GM13977 (cell line): ENCODE data around the gene MEGF6.

Experiments used
- DNase-seq: peaks from one replicate; pipeline ENCODE4 v3.0.0; 2012; ENCODE audit warnings: low spot score
- in situ Hi-C: fragments of 300-500 bp; cut with MboI; formaldehyde crosslinking; loops from one replicate; pipeline ENCODE4 v1.12.0; 2022; ENCODE audit warnings: low sequenced_read_pairs, low pct_unique_long_range_greater_than_20kb, mixed read lengths, inconsistent platforms; ENCODE audit not compliant: unreplicated experiment
- TF ChIP-seq, protein P1 (sequence below): IDR thresholded peaks from 2 replicates; pipeline ENCODE4 v1.5.1; 2012; ENCODE audit warnings: mild to moderate bottlenecking, control low read depth; ENCODE audit not compliant: insufficient read depth; ENCODE audit errors: extremely low read depth, missing control alignments

The MEGF6 gene

DNA sequence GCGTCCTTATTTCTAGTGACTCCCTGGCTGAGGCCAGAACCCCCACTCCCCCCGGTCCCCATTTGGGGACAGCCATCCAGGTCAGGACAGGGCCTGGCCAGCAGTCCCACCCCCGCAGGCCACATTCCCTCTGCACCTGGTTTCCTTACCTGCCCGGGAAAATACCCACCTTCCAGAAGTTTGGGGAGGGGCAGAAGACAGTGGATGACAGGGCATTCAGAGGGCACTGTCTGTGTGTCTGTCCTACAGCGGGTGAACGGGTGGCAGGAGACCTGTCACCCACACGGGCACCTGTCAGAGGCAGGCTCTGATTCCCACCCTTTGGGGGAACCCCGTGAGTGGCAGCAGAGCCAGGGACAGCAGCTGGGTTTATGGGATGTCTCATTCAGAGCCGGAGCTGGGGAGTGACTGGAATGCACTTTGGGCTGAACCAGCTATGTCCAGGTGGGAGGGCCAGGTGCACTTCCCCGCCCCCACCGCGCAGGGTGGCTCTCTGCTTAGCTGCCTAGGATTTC lies 154.8 kb downstream of the MEGF6 start:
- DNase-seq = no peak
- in situ Hi-C loops = no loop called here
- TF ChIP-seq, protein P1, sequence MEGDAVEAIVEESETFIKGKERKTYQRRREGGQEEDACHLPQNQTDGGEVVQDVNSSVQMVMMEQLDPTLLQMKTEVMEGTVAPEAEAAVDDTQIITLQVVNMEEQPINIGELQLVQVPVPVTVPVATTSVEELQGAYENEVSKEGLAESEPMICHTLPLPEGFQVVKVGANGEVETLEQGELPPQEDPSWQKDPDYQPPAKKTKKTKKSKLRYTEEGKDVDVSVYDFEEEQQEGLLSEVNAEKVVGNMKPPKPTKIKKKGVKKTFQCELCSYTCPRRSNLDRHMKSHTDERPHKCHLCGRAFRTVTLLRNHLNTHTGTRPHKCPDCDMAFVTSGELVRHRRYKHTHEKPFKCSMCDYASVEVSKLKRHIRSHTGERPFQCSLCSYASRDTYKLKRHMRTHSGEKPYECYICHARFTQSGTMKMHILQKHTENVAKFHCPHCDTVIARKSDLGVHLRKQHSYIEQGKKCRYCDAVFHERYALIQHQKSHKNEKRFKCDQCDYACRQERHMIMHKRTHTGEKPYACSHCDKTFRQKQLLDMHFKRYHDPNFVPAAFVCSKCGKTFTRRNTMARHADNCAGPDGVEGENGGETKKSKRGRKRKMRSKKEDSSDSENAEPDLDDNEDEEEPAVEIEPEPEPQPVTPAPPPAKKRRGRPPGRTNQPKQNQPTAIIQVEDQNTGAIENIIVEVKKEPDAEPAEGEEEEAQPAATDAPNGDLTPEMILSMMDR = no peak

GRCh38 chr1:3455670-3456448 lies 155.4 kb downstream of the MEGF6 start:
- in situ Hi-C loops = no loop called here
- DNase-seq = no peak
- TF ChIP-seq, protein P1 = no peak

- in situ Hi-C loops = no loop called here
- TF ChIP-seq, protein P1 = no peak
- DNase-seq = no peak
These were observed 156.3 kb downstream of the MEGF6 start for GRCh38 chr1:3454811-3455618.

DNA sequence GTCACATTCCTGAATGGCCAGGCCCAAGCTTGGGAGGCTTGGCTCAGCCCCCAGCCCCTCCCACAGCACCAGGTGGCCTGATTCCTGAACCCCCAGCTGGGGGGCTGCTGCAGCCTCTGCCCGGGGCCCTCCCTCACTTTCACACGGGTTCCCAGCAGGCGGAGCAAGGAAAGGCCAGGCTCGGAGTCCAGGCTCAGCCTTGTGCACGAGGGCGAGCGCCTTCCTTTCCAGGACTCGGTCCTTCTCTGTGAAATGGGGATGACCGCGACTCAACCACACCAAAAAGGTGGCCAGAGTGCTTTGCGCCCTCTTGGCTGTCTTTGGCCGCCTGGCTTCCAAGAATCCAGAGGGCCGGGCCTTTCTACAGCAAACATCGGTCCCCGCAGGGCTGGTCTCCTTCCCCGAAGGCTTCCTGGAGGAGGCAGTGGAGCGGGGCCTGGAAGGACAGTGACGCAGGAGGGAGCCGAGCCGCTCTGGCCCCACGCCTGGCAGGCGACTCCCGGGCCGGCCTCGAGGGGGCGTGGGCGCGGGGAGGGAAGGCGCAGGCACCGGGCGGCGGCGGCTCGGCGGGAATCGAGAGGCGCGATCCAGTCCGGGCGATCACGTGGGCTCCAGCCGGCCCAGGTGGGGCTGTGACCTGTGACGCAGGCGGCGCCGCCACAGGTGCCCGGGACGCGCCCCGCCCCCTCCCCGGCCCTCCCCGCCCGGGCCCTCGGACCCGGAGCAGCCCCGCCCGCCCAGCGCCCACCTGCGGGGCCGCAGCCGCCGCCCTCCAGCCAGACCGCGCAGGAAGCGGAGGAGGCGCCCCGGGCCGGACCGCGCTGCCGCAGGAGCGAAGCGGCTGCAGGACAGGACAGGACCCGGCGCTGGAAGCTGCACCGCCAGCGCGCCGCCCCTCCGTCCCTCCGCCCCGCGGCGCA lies 157.2 kb downstream of the MEGF6 start, which contains the start of gene ARHGEF16:
Gene ARHGEF16 (plus strand): TSS at position 775 of the 920 bp plus-strand sequence. CDS start 8,420 bp downstream, outside the sequence.
- DNase-seq = peak; percentile 66
- in situ Hi-C loops = no loop called here

DNA sequence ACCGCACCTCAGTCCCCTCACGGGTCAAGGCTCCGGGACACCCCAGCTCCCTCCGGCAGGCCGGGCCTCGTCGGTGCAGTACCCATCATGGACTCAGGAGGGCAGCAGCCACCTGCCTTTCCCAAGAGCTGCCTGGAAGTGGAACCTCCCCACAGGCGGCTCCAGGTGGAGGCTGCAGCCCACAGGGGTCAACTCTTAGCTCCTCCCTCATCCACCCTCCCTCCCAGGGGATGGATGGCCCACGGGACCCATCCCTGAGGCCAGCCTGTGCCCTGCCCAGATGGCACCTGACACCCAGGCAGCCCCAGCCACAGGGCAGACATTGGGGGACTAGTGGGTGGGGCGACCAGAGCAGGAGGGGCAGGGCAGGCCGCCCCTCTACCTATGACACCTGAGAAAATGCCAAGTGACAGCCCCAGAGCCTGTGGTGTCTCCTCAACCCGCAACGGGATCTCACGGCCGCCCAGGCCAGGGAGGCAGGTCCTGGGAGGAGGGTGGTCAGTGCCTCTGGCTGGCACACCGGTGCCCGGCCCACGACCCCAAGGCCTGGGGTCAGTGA lies 158.0 kb downstream of the MEGF6 start:
- peak; percentile 92 for DNase-seq
- TF ChIP-seq, protein P1 = peak; percentile 98

More for the DNA sequence above, 157.2 kb downstream of the MEGF6 start, which contains the start of gene ARHGEF16:
- TF ChIP-seq, protein P1 = peak; percentile 43

More for the DNA sequence above, 158.0 kb downstream of the MEGF6 start:
- in situ Hi-C loops = no loop called here
